ENCODE data around the gene RHBDF1.

Gene RHBDF1, protein sequence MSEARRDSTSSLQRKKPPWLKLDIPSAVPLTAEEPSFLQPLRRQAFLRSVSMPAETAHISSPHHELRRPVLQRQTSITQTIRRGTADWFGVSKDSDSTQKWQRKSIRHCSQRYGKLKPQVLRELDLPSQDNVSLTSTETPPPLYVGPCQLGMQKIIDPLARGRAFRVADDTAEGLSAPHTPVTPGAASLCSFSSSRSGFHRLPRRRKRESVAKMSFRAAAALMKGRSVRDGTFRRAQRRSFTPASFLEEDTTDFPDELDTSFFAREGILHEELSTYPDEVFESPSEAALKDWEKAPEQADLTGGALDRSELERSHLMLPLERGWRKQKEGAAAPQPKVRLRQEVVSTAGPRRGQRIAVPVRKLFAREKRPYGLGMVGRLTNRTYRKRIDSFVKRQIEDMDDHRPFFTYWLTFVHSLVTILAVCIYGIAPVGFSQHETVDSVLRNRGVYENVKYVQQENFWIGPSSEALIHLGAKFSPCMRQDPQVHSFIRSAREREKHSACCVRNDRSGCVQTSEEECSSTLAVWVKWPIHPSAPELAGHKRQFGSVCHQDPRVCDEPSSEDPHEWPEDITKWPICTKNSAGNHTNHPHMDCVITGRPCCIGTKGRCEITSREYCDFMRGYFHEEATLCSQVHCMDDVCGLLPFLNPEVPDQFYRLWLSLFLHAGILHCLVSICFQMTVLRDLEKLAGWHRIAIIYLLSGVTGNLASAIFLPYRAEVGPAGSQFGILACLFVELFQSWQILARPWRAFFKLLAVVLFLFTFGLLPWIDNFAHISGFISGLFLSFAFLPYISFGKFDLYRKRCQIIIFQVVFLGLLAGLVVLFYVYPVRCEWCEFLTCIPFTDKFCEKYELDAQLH

DNA sequence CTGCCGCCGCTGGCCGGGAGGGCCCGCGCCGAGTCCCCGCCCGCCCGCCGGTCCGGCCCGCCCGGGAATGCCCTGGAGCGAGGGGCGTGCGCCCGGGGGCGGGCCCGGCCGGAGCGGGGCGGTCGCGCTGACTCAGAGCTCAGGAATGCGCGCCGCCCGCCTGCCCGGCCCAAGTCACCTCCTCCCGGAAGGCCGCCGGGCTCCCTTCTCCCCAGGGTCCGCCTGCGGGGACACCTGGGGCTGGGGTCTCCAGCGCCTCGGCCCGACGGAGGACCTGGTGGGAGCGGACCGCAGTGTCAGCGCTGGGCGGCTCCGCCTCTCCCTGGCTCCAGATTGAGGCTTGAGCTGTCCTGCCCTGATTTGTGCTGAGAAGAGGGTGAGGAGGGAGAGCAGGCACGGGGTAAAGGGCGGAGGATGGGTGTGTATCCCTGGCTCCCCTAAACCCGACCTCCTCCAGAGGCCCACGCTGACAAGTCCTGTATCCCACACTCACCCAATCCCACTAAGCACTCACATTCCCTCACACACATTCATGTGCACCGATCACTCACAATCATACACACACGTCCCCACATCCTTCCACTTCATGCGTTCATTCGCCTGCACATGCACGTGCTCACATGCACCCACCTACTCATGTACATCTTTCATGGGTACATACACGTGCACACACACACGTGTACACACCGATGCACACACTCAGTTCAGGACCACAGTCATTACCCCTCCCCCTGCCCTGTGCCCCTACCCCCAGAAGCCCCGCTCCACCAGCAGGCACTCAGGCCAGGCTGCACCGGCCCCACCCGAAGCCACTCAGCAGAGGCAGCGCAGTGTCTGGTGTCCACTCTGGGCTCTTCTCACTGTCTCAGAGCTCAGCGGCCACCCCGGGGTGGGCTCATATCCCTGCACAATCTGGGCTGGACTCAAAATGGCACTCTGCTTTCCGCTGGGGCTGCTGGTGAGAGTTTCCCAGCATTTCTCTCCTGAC is at the start of gene RHBDF1:
TSS of gene RHBDF1 (minus strand) at position 71 of the 988 bp plus-strand sequence. CDS start 7,616 bp downstream, outside the sequence.
- DNase-seq, result no peak

DNA sequence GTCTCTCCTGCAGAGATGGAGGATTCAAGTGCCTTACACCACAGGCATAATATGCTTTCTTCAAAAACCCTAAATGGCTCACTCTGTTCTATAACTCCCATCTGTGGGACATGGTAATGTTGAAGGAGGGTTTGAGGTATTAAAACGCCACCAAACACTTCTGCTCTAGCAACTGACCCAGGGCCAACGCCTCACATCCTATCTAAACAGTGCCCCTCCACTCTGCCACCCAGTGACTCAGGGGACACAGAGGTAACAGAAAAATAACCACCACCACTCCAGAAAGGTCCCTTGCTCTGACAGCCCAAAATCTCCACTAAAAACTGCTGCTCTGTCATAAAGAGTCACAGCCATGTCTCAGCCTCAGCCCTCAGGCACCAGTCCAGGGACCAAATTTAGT is 48.3 kb upstream of the RHBDF1 start:
- DNase-seq, result no peak

DNA sequence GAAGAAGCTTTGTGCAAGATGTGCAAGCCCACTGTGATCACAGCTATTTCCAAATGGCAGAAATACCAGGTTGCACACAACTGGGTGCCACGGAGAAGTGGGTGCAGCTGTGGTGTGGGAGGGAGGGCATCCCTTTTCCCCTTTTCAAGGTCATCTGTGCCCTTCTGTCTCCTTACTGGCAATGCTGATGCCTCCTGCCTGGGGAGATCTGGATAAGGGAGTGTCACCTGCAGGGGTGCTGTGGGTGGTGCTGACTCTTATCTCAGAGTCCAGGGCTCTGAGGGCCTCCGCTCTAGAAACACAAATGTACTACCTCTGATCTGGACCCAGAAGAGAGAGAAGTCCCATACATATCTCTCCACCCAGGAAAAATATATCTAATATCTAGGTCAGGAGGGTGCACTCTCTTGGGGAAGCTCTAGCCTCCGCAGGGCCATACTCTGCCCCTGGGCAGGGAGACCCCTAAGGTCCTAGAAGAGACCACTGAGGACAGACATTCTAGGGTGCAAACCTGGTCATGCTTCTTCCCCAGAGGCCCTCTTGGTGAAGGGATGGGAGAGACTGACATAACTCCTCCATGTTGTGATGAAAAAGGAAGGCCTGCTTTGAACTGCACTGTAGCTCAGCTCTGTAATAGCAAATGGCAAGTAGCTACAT is 47.5 kb upstream of the RHBDF1 start:
- no peak for DNase-seq

DNA sequence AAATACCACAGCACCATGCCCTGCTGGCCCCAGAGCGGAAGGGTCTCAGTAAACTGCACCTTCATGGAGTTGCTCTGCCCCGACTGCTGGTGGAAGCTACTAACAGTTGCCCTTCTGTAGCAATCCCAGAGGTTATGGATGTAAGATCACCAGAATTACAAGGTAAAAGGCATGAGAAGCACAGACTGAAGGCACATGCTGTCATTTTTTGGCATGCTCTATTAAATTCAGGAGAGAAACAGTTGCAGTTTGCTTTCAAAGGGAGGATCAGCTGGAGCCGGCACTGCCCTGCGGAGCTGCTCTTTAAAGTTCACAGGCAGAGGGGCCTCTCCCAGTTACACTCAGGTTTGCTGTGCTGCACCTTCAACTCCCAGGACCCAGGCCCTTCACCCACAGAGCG is 46.9 kb upstream of the RHBDF1 start:
- no peak for DNase-seq

DNA sequence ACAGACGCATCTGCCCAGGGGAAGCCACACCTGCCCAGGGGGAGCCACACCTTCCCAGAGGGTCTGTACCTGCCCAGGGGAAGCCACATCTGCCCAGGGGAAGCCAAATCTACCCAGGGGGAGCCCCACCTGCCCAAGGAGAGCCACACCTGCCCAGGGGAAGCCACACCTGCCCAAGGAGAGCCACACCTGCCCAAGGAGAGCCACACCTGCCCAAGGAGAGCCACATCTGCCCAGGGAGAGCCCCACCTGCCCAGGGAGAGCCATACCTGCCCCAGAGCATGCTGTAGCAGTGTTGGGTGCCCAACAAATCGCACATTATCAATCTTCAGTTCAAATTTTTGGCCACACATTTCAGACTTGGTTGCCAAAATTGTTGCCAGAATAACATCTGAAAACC is 46.4 kb upstream of the RHBDF1 start:
- no peak for DNase-seq

DNA sequence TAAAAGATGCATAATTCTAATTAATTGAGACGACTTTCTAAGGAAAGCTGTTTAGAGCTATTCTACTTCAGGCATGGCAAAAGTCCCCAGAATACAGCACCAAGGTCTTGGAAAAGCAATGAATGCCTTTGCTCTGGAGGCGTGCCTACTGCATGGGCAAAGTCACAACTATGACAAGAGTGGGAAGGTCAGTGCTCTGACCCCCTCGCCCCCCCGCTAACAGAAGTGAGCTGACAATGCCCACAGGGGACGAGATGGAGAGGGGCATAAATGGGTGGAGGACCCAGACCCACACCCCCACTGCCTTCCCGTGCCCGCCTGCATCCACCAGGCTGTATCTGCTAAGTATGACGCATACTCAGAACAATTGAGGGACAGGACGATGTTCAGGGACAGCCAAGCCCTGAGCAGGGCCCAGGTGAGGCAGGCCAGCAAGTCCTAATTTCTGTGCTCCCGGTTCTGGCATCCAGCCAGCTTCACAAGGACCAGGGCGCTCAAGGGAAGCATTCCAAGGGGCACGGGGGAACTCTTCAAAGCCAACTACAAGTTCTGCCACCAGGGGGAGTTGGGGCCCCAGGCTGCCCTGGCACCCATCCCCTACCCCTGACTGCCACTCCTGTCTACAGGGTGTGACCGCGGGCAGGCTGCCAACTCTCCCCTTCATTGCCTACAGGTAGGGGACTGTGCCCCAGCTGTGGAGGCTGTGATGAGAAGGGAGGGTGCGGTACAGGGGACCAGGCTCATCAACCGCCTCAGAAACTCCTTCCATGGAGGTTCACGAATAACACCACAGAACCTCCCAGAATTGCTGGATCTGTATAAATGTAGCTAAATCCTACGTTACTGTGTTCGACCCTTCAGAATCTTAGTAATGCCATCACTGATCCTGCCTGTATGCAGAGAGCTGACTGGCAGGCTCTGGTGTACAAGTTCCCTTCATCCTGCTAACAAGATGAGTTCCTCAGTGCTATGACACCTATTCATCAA is 45.2 kb upstream of the RHBDF1 start:
- DNase-seq, result peak; percentile 77

DNA sequence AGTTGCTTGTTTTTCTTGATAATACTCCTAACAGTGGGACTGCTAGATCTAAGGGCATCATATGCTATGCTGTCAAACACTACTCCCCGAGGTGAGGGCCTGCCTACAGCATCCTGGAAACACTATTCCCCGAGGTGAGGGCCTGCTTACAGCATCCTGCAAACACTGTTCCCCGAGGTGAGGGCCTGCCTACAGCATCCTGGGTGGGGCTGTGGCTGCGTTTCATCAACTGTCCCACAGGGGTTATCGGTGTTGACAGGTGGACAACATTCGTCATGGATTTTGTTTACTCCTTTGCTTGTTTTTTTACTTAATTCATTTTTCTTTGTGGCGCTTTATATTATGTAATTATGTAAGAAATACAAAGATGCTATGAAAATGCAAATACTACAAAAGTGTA is 43.6 kb upstream of the RHBDF1 start:
- DNase-seq, result no peak

DNA sequence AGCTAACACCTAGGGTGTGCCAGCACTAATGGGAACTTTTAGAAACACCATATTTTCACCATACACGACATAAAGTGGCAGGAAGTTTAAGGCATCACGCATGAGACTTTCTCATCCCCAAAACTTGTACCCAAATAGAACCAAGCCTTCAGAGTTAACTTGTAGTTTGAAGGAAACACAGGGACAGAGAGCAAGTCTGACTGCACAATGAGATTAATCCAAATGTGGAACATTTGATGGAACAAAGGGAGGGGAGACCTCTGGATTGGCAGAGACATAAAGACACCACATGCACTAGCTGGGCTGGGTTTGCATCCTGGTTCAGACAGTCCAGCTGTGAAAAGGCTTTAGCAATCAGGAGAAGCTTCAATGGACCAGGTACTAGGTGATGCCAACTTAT is 41.9 kb upstream of the RHBDF1 start:
- no peak for DNase-seq

DNA sequence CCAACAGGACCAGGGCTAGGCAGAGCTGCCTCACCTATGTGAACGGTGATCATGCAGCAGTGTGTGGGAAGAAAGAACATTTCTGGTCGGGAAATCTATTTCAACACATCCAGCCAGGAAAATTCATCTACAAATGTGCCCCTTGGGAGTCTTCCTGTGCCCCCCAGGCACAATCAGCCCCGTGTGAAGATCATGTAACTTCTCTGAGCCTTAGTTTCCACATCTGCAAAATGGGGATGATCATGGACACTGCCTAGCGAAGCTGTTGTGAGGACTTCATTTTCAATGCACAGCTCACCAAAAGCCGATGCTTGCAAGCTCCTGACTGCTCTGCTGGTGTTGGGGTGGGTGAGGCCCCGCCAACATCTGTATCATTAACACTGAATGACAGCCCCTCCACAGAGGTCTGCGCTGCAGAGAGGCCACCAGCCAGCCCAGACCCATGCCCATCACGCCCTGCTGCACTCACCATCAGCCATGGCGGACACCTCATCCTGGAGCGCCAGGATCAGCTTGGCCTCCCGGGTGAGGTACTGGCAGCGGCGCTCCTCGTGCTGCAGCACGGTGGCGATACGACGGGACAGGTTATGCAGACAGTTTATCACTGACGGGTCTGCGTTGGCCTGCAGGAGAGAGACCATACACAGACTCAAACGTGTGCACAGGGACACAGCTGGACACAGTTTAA is 39.9 kb upstream of the RHBDF1 start:
- no peak for DNase-seq

DNA sequence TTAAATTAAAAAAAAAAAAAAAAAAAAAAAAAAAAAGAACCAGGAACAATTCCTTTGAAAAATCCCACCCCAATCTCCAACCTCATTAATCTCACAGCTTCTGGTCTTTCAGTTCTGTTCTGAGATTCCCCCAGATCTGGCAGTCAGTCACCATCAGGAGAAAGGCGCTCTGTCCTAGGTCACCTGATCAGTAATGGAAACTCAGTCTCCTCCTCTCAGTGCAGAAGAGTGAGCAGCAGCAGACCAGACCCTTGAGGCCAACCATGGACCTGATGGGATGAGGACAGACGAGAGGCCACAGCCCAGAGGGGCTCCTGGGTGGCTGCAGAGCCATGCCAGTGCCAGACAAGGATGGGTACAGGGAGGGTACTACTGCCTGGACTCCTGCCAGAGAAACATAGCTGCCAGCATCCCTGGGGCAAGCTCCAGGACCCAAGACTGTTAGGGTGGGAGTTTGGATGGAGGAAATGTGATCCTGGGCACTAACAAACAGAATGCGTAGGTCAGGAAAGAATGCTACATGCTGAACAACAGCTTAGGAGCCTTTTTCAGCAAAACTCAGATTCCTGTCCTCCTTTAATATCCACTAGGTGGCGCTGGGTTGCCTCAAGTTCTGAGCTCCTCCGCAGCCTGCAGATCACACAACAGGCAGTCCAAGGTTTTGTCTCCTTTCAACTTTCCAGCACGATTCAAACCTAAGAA is 34.3 kb upstream of the RHBDF1 start:
- peak; percentile 64 for DNase-seq

DNA sequence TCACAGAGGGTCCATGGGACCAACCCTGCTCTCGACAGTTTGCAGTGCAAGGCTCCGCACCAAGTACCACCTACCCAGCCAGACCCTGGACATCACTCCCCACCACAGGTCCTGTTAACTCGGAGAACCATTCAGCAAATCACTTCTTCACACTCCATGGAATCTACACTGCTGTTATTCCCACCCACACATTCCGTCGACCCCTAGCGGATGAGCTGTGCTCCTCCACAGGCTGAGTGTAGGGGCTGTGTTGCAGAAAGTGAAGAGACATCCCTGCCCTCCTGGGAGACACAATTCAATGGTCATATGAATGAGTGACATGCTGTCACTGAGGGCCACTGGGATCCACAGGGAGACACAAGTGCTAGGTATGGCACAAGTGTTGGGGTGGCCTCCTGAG is 33.1 kb upstream of the RHBDF1 start:
- no peak for DNase-seq

DNA sequence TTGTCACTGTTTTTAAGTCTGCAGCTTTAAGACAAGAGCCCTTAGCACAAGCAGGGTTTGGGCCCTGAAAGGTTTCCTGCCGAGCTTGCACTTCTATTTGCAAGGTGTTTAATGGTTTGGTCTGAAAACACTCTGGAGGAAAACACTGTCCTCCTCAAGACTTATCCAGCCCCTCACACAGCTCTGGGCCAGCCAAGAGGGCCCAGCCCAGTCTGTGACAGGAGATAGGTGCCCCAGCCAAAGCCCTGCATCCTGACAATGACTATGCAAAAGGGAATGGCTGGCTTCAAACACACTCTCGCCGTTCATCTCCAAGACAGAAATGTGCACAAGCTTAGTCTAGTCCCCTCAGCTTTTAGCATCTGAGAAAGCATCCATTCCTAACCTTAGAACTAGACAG is 32.5 kb upstream of the RHBDF1 start:
- no peak for DNase-seq

DNA sequence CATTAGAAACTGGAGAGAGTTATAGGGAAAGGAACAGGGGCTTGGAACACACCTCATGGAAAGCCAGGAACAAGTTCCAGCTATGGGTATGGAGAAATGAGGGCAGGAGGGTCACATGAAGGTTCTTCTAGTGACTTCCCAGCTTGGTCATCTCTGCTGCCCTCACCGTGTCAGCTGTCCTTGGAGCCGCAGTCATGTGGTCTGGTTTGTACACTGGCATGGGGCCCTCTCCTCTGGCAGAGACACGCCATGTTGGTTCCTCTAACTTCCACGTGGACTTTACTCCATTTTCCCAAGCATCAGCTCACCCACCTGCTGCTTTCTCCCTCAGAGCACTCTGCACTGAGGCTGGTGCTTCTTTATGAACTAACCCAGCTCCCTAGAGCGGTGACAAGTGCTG is 31.9 kb upstream of the RHBDF1 start:
- no peak for DNase-seq

DNA sequence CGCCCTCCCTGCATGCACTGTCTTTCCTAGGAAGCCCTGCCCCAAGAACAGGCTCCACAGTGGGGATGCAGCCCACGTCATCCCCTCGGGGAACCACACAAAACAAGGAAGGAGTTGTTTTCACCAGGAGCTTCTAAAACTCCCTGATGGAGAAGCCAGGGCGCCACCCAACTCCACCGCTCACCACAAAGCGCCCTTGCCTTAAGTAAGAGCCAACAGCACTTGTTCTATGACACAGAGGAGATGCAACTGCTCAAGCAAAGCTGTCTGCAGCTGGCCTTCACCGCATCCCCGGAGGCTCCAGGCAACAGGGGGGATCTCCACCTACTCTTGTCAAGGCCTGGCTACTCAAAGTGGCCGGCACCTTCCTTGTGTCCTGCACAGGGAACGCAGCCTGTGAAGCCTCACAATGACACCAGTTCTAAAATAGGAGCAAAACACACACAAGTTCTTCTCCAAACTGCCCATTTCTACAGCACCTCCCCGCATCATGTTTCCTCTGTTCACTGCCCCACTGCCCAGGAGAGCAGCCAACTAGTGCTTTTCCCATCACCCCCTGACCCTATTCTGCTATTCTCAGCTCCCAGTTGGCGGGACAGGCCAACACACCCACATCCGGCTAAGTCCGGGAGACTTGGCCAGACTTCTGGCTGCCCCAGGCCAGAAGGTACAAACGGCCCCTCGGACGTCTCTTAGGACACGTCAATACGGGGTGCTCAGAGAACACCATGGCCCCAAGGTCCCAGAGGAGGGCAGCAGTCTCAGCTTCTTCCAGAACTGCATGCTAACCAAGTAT is 29.8 kb upstream of the RHBDF1 start:
- no peak for DNase-seq

DNA sequence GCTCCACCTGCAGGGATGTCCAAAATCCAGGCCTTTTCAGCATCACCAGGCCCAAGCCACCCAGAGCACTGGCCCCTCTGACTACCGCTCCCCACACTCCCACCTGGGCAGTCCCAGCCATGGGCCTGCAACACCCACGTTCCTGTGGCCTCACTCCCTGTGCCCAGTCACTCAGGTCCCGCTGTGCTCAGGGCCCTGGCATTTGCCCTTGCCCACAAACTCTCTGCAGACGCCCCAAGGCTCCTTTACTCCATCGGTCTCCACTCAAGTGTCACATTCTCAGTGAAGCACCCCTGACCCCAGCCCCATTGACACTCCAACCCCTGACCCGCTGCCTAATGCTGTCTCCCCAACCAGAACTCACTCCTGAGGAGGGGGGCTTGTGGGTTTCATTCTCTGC is 29.2 kb upstream of the RHBDF1 start:
- DNase-seq, result no peak

DNA sequence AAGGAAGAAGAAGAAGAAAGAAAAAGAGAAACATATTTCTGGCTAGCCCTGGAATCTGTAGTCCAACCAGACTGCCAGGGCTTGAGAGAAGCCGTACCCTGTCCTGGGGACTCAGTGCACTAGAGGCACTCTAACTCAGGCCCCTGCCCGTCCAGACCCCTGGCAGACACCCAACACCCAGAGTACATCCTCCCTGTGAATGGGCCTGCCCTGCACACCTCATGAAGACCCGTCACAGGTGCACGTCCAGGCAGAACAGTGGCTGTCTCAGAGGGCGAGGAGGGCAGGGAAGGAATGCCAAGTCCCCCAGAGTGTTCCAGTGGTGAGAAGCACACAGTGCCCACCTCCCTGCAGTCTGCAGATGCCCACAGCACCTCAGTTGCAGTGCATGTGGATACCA is 28.6 kb upstream of the RHBDF1 start:
- DNase-seq, result no peak

DNA sequence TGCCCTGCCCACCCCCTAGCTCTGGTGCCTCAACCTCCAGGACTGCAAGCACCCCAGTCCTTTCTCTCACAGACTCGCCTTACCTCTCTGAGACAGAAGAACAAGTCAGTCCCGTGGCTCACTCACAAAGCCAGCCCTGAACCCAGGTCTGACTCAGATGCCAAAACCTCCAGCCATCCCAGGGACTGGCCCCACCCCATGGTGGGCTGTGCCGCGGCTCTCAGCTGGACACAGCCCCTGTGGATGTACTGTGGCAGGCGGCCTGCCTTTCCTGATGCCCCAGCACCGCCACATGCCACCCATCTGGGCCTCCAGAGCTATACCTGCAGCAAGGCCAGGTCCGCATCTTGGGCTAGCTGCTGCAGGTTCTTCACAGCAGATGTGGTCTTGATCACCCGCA is 25.4 kb upstream of the RHBDF1 start:
- DNase-seq, result no peak

DNA sequence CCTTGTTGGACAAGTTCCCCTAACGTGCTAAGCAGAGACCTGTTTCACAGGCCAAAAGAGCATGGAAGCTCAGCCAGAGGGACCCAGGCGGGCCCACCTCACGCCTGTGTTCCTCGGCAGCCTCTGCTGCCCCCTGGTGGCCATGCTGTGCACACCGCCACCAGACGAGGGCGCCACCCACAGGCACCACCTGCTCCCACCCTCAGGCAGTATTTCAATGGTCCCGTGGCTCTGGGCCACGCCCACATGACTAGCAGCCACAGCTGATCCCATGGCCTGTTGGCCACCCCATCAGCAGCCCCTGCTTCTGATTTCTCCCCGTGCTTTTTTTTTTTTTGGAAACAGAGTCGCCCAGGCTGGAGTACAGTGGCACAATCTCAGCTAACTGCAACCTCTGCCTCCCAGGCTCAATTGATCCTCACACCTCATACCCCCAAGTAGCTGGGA is 24.5 kb upstream of the RHBDF1 start:
- peak; percentile 91 for DNase-seq

DNA sequence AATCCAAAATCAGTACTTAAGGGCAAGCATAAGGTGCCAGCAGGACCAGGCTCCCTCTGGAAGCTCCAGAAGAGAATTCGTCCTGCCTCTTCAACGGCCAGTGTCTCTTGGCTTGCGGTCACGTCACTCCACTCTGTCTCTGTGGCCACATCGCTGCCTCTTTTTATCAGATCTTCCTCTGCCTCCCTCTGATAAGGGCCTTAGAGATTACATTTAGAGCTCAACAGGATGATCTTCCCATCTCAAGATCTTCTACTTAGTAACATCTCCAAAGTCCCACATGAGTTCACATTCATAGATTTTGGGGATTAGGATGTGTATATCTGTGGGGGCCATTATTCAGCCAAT is 22.5 kb upstream of the RHBDF1 start:
- DNase-seq, result no peak

Measured in CD4-positive, alpha-beta T cell treated with Interleukin-6 for 4 hours (primary cell).